Measurements from ENCODE around the gene XKR7.

DNA sequence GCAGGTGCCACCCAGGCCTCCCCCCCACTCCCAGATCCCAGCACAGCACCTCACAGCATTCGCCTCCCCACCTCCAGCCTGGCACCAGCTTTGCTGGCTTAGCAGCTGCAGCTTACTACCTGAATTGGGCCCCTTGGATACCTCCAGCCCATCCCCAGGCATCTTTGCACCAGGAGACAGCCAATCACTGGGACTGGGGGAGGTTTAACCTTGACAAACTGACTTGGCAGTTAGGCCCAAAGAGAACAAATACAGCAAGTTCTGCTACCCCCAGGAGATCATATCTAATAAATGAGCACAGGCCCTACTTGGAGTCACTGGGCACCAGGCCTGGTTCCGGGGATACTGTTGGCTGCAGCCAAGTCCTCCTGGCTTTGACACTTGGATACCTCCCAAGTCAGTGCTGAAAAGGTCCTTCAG, 24.9 kb upstream of the XKR7 start:
- TF ChIP-seq, protein P1, sequence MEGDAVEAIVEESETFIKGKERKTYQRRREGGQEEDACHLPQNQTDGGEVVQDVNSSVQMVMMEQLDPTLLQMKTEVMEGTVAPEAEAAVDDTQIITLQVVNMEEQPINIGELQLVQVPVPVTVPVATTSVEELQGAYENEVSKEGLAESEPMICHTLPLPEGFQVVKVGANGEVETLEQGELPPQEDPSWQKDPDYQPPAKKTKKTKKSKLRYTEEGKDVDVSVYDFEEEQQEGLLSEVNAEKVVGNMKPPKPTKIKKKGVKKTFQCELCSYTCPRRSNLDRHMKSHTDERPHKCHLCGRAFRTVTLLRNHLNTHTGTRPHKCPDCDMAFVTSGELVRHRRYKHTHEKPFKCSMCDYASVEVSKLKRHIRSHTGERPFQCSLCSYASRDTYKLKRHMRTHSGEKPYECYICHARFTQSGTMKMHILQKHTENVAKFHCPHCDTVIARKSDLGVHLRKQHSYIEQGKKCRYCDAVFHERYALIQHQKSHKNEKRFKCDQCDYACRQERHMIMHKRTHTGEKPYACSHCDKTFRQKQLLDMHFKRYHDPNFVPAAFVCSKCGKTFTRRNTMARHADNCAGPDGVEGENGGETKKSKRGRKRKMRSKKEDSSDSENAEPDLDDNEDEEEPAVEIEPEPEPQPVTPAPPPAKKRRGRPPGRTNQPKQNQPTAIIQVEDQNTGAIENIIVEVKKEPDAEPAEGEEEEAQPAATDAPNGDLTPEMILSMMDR (IDR thresholded peaks at IDR 0.05) = no peak
- no peak for TF ChIP-seq POLR2A (IDR thresholded peaks at IDR 0.05)

Data from esophagus squamous epithelium (tissue), 4 donors.